Measurements from ENCODE around the gene C6orf132.

Gene C6orf132

GRCh38 chr6:42090819-42091717, 51.4 kb downstream of the C6orf132 start:
- no peak for DNase-seq
- in situ Hi-C loops (cut with MboI; ENCODE audit: low pct_unique_long_range_greater_than_20kb, low sequenced_read_pairs), result no loop called here

- in situ Hi-C loops (cut with MboI; ENCODE audit: low pct_unique_long_range_greater_than_20kb, low sequenced_read_pairs), result no loop called here
- no peak for DNase-seq
Observed at GRCh38 chr6:42088101-42088591, 54.3 kb downstream of the C6orf132 start.

DNA sequence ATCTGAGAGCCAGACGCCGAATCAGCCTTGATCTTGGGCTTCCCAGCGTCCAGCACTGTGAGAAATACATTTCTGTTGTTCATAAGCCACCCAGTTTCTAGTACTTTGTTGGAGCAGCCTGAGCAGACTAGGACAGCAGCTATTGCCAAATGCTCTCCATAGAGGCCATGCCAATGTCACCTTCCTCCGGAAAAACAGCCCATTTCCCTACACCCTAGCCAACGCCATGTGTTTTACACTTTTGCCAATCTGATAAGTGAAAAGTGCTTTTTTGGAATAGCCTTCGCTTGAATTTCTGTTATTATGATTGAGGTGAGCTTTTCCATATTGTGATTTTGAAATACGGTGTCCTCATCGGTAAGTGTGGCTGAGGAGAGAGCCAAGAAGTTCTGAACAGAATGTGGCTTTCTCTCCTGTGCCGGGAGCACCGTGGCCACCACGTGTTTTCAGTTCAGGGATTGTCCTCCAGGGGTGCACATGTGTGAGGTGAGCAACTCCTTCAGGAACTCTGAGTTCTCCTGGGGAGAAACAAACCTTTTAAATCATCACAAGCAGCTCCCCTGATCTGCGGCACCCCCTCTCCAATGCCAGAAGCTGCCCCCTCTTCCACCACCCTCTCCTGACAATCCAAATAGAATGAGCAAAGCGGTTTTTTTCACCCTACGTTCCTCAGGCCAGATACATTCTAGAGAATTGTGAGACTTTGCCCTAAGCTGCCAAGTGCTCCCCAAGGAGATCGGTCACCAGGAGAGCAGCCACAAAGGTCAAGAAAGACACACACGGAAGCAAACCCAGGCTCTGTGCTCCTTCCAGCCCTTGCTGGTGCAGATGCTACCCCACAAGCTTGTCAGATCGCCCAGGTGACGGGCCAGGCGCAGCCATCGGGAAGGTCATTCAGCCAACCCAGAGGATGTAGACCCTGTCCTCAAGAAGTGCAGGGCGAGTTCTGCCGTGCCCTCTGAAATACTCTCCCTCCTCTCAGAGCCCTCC, 56.1 kb downstream of the C6orf132 start:
- no peak for DNase-seq

DNA sequence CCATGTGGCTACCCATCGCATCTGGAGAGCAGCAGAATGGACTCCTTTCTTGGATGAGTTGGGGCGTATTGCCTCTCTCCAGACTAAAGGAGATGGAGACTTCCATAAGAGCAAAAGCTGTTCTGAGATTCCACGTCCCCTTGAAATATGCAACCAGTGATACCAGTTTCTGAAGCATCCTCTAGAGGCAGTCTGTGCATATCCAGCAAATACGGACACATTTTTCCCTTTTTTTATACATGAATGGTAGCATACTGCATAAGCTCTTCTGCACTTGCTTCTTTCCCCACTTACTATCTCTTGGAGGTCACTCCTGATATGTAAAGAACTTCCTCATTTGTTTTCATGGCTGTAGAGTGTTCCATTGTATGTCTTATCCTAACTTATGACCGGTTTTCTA, 57.5 kb downstream of the C6orf132 start:
- no peak for DNase-seq
- in situ Hi-C loops (cut with MboI; ENCODE audit: low pct_unique_long_range_greater_than_20kb, low sequenced_read_pairs), result no loop called here

More for the DNA sequence above, 56.1 kb downstream of the C6orf132 start:
- in situ Hi-C loops (cut with MboI; ENCODE audit: low pct_unique_long_range_greater_than_20kb, low sequenced_read_pairs), result no loop called here

DNA sequence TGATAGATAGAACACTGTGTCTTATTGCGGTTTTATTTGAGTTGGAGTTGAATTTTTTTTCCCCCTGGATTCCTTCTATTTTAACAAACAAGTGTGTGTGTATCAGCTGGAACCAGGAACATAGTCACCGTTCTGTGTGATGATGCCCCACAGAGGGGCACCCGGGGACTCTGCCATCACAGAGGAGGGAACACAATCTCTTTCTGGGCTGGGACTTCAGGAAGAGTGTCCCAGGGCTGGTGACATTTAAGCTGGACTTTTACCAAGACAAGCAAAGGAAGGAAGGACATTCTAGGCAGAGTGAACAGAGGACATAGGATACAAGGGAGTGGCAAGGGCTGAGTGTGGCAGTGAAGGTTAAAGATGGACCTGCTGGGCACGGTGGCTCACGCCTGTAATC, 58.9 kb downstream of the C6orf132 start:
- DNase-seq, result no peak
- in situ Hi-C loops (cut with MboI; ENCODE audit: low pct_unique_long_range_greater_than_20kb, low sequenced_read_pairs), result no loop called here

- in situ Hi-C loops (cut with MboI; ENCODE audit: low pct_unique_long_range_greater_than_20kb, low sequenced_read_pairs), result no loop called here
- no peak for DNase-seq
Observed at GRCh38 chr6:42079941-42080464, 62.4 kb downstream of the C6orf132 start.

GRCh38 chr6:42078386-42078785, 64.0 kb downstream of the C6orf132 start:
- DNase-seq, result no peak
- in situ Hi-C loops (cut with MboI; ENCODE audit: low pct_unique_long_range_greater_than_20kb, low sequenced_read_pairs), result no loop called here

DNA sequence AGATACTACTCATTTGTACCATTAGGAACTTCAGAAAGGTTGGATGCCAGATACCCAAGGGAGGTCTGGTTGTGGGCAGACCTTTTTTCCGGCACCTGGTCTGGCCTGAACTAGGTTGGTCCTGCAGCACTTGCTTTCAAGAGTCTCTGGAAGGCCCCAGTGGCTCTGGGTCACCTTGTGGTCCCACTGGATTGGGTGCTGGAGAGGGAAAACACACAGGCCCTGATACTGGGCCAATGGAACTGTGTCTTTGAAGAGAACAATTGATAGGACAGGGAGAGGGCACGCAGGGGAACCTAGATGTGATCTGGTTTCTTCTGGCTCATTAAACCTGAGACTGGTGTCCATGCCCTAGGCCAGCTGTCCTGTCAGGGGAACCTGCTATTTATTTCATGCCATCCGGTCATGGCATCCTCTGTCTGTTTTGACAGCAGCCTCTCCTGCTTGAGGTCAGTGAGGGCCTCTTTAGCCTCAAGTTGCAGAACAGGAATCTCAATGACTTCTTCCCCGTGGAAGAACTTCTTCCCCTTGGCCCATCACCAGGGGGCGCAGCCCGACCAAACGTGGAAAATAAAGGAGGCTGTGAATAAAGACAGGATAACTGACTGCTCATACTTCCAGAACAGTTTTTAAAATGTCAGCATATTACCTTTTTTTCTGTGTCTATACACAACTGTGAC, 67.1 kb downstream of the C6orf132 start:
- in situ Hi-C loops (cut with MboI; ENCODE audit: low pct_unique_long_range_greater_than_20kb, low sequenced_read_pairs), result no loop called here
- DNase-seq, result peak; percentile 77

- no peak for DNase-seq
- in situ Hi-C loops (cut with MboI; ENCODE audit: low pct_unique_long_range_greater_than_20kb, low sequenced_read_pairs), result no loop called here
Observed at GRCh38 chr6:42073287-42073686, 69.1 kb downstream of the C6orf132 start.

DNA sequence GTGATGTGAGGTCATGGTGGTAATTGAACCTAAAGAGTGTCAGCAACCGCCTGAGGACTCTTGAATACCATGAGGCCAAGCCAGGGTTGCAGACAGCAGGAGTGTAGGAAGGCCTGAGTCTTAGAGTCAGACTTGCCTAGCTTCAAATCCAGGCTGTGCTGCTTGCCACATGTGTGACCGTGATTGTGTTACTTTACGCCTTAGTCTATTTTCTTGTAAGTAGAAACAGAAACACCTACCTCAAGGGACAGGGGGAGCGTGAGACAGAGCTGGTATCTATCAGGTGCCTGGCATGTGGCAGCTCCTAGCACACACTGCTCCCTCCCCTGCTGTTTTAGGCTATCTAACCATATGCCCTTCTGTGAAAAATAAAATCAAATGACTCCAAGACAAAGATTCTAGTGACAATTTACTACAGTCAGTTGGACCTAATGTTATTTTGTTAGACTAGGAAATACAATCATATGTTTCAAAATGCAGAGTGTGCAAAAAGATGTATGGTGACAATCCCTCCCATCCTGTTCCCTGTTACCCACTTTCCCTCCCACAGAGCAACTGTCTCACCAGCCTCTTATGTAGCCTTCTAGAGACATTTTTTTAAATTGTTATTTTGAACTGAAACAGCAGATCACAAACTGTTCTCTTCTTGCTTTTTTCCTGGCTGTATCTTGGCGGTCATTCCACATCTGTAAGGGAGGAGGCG, 70.4 kb downstream of the C6orf132 start:
- no peak for DNase-seq
- in situ Hi-C loops (cut with MboI; ENCODE audit: low pct_unique_long_range_greater_than_20kb, low sequenced_read_pairs), result no loop called here

DNA sequence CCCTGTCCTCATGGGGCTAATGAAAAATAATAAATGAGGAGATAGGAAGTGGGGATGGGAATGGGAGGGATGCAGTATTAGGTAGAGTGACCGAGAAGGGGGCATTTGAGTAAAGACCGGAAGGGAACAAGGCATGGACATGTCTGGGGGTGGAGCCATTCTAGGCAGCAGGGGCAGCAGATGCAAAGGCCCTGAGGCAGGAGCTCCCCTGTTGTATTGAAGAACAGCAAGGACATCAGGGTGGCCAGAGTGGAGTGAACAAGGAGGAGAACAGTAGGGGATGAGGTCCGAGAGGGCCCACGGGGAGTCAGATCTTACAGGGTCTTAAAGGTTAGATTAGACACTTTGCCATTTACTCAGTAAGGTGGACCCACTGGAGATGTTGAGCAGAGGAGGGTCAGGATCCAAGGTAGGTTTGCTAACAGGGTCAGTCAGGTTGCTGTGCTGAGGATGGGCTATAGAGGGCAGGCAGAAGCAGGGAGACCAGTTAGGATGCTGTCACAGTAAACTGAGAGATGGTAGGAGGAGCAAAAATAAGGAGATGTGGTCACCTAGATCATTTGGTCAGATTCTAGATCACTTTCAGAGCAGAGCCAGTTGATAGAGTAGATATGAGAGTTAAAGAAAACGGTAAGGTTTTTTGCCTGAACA, 73.4 kb downstream of the C6orf132 start:
- in situ Hi-C loops (cut with MboI; ENCODE audit: low pct_unique_long_range_greater_than_20kb, low sequenced_read_pairs), result no loop called here
- DNase-seq, result no peak

- in situ Hi-C loops (cut with MboI; ENCODE audit: low pct_unique_long_range_greater_than_20kb, low sequenced_read_pairs), result no loop called here
- no peak for DNase-seq
Observed at GRCh38 chr6:42068173-42068572, 74.2 kb downstream of the C6orf132 start.

- in situ Hi-C loops (cut with MboI; ENCODE audit: low pct_unique_long_range_greater_than_20kb, low sequenced_read_pairs), result no loop called here
- DNase-seq, result no peak
Observed at GRCh38 chr6:42066156-42066675, 76.2 kb downstream of the C6orf132 start.

GRCh38 chr6:42059743-42060142, 82.7 kb downstream of the C6orf132 start:
- in situ Hi-C loops (cut with MboI; ENCODE audit: low pct_unique_long_range_greater_than_20kb, low sequenced_read_pairs), result no loop called here

GRCh38 chr6:42053601-42054000, 88.8 kb downstream of the C6orf132 start:
- no peak for DNase-seq
- in situ Hi-C loops (cut with MboI; ENCODE audit: low pct_unique_long_range_greater_than_20kb, low sequenced_read_pairs), result no loop called here

More at GRCh38 chr6:42059743-42060142, 82.7 kb downstream of the C6orf132 start:
- no peak for DNase-seq

DNA sequence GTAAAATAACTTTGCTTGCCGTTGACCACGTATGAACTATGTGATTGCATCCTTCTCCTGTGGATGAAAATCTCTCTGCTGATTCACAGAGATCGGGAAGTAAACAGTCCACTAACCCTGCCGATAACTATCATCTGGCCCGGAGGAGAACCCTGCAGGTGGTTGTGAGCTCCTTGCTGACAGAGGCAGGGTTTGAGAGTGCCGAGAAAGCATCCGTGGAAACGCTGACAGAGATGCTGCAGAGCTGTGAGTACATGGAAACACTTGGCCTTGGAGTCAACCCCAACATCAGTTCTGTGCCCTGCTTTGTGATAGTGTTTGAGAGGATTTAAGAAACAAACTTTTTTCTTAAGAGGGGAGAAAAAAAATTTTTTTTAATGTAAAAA, 91.2 kb downstream of the C6orf132 start:
- DNase-seq, result no peak
- in situ Hi-C loops (cut with MboI; ENCODE audit: low pct_unique_long_range_greater_than_20kb, low sequenced_read_pairs), result no loop called here

Measured in KBM-7 (cell line).